A673 (cell line): Measurements from ENCODE around the gene ANKRD16.

ENCODE experiments used
- CTCF ChIP-seq: fragments of 300-800, 200-600 bp; sonication (generic); conservative IDR thresholded peaks from 2 replicates; pipeline ENCODE4 v1.5.1; 2017; ENCODE audit warnings: low read depth, mild to moderate bottlenecking, antibody characterized with exemption, low read length, moderate library complexity, mixed read lengths
- EZH2 ChIP-seq: fragments of 200-600 bp; sonication (generic); IDR thresholded peaks from 2 replicates; pipeline ENCODE4 v1.6.1; 2017; ENCODE audit warnings: borderline replicate concordance, low read depth, mild to moderate bottlenecking, mixed read lengths, antibody characterized with exemption, low read length; ENCODE audit not compliant: poor library complexity, severe bottlenecking

- TF ChIP-seq CTCF (no peak), EZH2 (no peak)
Observed at GRCh38 chr10:5816170-5816569, 73.5 kb downstream of the ANKRD16 start.
